ENCODE data around the gene FSCN2.

Gene FSCN2

DNA sequence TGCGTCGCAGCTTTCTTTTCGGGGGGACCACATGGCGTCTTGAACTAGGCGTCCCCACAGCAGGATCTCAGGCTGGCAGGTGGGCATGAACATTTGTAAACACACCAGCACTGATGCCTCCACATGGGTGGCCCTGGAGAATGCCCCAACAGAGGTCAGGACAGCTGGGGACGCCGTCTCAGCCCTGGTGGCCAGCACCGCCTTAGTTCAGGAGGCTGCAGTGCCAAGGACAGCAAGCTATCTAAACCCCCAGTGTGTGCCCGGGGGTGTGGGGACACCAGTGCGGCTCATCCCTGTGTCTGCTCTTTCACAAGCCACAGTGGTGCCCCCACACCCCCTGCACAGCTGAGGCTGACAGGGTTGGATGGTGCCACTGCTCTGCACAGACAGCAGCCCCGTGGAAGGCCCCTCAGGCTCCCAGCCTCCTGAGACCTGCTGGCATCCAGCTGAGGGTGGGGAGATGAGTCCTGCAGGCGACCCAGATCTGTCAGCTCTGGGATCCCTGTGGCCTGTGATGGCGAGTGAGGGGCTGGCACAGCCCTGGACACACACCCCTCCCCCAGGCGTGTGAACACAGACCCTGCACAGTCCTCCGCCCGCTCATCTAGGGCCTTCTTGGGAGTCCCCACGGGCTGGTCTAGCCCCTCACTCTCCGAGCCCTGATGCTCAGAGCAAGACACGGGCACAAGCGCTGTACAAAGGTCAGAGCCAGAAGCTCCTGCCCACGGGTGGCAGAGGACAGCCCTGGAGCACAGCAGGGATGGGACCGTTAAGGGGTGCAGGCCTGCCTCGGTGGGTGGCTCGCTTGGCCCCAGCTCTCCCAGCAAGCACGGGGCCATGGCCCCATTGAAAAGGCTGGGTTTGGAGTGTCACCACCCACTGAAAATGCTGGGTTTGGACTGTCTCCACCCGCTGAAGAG, 10.7 kb downstream of the FSCN2 start:
- no peak for DNase-seq (ENCODE audit: low read depth in 2 of 3, low spot score in 1 of 3)

DNA sequence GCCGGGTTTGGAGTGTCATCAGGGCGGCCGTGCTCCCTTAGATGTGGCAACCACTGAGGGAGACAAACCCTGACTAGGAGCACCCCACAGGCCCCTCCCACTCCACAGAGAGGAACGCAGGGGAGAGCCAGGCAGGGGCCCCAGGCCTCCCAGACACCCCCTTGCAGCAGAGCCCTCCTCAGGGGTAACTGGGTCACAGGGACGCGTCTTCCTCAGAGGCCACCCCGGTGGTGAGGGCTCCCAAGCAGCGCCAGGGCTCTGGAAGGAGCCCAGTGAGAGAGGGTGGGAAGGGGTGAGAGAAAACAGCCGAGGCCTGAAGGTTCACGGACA, 11.4 kb downstream of the FSCN2 start:
- DNase-seq (ENCODE audit: low read depth in 2 of 3, low spot score in 1 of 3): no peak

- no peak for DNase-seq (ENCODE audit: low read depth in 2 of 3, low spot score in 1 of 3)
These were observed 11.9 kb downstream of the FSCN2 start for GRCh38 chr17:81539961-81540675.

DNA sequence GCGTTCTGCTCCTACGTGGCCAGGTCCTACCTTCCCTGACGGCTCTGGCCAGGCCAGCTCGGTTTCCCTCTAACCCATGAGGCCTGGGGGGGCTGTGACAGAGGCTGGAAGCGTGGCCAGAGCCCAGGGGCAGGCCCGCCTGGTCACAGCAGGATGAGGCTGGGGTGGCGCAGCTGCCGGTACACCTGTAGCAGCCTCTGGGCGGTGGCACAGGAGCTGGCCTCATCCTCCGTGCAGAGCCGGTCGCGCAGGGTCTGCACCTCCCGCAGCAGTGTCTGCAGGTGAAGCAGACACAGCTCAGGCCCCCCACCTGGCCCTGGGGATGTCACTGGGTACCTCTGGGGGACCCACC, 12.5 kb downstream of the FSCN2 start:
- no peak for DNase-seq (ENCODE audit: low read depth in 2 of 3, low spot score in 1 of 3)

DNA sequence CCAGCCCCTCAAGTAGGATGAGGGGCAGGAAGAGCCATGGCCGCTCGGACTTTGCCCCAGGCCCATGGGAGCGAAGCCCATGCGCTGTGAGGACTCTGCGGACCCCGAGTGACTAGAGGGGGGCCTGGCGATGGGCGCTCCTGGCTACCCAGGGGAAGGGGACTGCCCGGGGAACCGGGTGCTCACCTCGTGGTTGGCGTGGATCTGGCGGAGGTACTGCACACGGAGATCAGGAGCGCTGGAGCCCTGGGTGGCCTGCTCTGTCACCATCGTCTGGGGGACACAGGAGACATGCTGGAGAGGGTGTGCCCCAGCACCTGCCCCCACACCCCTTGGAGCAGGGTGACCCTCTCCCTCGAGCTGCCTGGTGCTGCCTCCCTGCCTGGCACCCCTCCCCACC, 12.9 kb downstream of the FSCN2 start:
- DNase-seq (ENCODE audit: low read depth in 2 of 3, low spot score in 1 of 3): no peak

GRCh38 chr17:81542431-81543338, 14.5 kb downstream of the FSCN2 start:
- no peak for DNase-seq (ENCODE audit: low read depth in 2 of 3, low spot score in 1 of 3)

DNA sequence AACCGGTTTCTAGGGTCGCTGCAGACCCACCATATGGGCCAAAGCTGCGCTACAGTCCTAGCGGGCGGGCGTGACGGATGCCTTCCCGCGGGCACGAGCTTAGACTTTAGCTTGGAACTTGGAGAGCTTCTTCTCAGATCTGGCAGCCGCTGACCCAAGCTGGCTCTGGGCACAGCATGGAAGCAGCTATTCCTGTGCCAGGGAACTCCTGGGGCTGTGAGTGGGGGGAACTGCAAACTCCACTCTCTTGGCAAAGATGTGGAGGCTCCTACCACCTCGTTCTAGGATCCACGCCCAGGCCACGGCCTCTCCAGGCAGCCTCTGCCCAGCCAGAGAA, 15.1 kb downstream of the FSCN2 start:
- DNase-seq (ENCODE audit: low read depth in 2 of 3, low spot score in 1 of 3): no peak

GRCh38 chr17:81543756-81544155, 15.6 kb downstream of the FSCN2 start:
- DNase-seq (ENCODE audit: low read depth in 2 of 3, low spot score in 1 of 3): no peak

DNA sequence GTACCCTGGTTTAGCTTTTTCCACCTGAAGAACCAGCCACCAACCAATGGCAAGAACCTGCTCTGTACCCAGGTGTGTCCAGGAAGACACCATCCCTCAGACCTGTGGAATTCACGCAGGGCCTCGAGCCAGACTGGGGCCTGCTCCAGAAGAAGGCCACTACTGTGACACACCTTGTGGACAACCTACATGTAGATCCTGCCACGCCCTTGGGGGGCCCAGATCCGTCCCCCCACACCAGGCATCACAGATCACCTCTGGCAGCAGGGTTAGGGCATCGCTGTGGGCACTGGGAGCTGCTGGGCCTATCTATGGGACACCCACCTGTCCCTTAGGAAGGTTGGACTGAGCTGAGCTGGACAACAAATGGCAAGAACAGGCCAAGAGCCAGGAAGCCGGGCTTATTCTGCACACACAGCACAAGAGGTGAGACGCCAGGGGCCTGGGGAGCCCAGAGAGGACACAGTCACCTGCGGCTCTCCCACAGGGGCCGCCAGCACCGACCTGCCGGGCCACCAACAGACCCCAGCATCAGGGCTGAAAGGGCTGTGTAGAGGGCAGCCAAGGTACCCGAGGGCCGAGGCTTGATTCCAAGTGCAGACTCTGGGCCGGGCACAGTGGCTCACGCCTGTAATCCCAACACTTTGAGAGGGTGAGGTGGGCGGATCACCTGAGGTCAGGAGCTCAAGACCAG, 16.3 kb downstream of the FSCN2 start:
- DNase-seq (ENCODE audit: low read depth in 2 of 3, low spot score in 1 of 3): no peak

GRCh38 chr17:81545160-81545949, 17.2 kb downstream of the FSCN2 start:
- no peak for DNase-seq (ENCODE audit: low read depth in 2 of 3, low spot score in 1 of 3)

GRCh38 chr17:81546906-81547613, 18.9 kb downstream of the FSCN2 start:
- DNase-seq (ENCODE audit: low read depth in 2 of 3, low spot score in 1 of 3): no peak

- DNase-seq (ENCODE audit: low read depth in 2 of 3, low spot score in 1 of 3): no peak
These were observed 19.4 kb downstream of the FSCN2 start for GRCh38 chr17:81547614-81547982.

- DNase-seq (ENCODE audit: low read depth in 2 of 3, low spot score in 1 of 3): no peak
These were observed 20.9 kb downstream of the FSCN2 start for GRCh38 chr17:81549031-81549557.

DNA sequence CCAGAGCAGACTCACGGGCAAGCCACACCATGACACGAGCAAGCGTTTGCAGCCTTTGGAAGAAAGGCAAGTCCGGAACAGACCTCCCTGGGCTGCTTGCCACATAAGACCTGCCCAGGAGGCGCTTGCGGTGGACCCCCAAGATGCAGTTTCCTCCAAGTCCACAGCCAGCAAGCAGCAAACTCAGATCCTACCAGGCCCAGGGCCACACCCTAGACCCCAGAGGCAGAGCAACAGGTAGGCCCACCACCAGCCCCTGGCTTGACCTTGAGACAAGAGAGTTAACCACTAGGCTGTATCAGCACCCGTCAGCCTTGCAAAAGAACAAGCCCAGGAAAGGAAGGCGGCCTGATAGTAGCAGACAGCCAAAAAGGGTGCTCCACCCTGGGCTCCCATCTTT, 21.6 kb downstream of the FSCN2 start:
- DNase-seq (ENCODE audit: low read depth in 2 of 3, low spot score in 1 of 3): no peak

GRCh38 chr17:81550285-81550684, 22.1 kb downstream of the FSCN2 start:
- DNase-seq (ENCODE audit: low read depth in 2 of 3, low spot score in 1 of 3): no peak

DNA sequence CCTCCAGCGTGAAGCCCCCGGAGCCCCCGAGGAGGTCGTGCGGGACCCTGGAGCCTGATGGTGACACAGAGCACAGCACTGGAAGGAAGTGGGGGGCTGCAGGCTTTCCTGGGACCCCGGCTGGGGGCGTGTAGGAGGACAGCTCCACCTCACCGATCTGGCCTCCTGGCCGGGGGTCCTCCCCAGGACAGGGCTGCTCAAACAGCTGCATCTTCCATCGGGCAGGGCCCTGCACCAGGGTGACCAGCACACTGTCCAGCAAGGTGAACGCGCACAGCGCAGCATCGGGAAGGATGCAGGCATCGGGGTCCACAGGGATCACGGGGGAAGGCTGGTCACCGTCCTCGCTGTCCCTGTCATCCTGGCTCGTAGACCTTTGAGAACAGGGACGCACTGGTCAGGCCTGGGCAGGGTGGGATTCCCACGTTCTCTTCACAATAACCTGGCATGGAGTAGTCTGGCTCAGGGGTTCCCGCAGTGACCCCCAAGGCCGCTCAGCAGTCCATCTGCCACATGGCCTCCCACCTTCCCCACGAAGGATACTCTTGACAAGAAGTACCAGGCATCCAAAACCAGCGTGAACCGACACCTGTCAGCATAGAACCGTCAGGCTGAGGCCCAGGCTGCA, 22.8 kb downstream of the FSCN2 start:
- no peak for DNase-seq (ENCODE audit: low read depth in 2 of 3, low spot score in 1 of 3)

GRCh38 chr17:81551458-81552243, 23.5 kb downstream of the FSCN2 start:
- no peak for DNase-seq (ENCODE audit: low read depth in 2 of 3, low spot score in 1 of 3)
